ENCODE results near the gene GP1BB.
"Not testable (repeated sequence)": the region's sequence is repeated elsewhere in the genome, so short reads cannot be mapped to it uniquely, and the experiment has no call there.

GP1BB gene

GRCh38 chr22:19723232-19723982 lies at the start of gene GP1BB:
Gene GP1BB, plus strand, starts transcription at chr22:19723539. Its CDS starts 31 bp downstream, at chr22:19723570.
- DNase-seq: no peak

GRCh38 chr22:19673660-19674059 lies 49.7 kb upstream of the GP1BB start:
- DNase-seq: no peak

GRCh38 chr22:19674129-19674928 lies 49.0 kb upstream of the GP1BB start:
- DNase-seq: no peak

- no peak for DNase-seq
Measured at GRCh38 chr22:19674929-19675253, 48.4 kb upstream of the GP1BB start.

GRCh38 chr22:19675428-19675827 lies 47.9 kb upstream of the GP1BB start:
- no peak for DNase-seq

GRCh38 chr22:19676437-19676836 lies 46.9 kb upstream of the GP1BB start:
- not testable (repeated sequence) for DNase-seq

- DNase-seq: no peak
Measured at GRCh38 chr22:19678949-19679521, 44.3 kb upstream of the GP1BB start.

GRCh38 chr22:19679522-19680101 lies 43.7 kb upstream of the GP1BB start:
- no peak for DNase-seq

- DNase-seq: no peak
Measured at GRCh38 chr22:19680287-19680881, 43.0 kb upstream of the GP1BB start.

GRCh38 chr22:19680911-19681862 lies 42.2 kb upstream of the GP1BB start:
- DNase-seq: no peak

GRCh38 chr22:19681863-19682245 lies 41.5 kb upstream of the GP1BB start:
- DNase-seq: no peak

- no peak for DNase-seq
Measured at GRCh38 chr22:19686946-19687345, 36.4 kb upstream of the GP1BB start.

GRCh38 chr22:19687561-19688300 lies 35.6 kb upstream of the GP1BB start:
- no peak for DNase-seq

- DNase-seq: no peak
Measured at GRCh38 chr22:19688301-19689290, 34.7 kb upstream of the GP1BB start.

- DNase-seq: no peak
Measured at GRCh38 chr22:19689408-19689807, 33.9 kb upstream of the GP1BB start.

GRCh38 chr22:19691007-19691720 lies 32.2 kb upstream of the GP1BB start:
- DNase-seq: no peak

GRCh38 chr22:19691721-19692341 lies 31.5 kb upstream of the GP1BB start:
- DNase-seq: no peak

- DNase-seq: no peak
Measured at GRCh38 chr22:19693581-19693980, 29.8 kb upstream of the GP1BB start.
